ENCODE data around the gene RPL12. TPM values are rescaled to one million over a fixed set of nuclear protein-coding genes. Genes with fewer than 3 reads are reported as not detected.

Gene RPL12
- total and polyA plus RNA-seq, 9 of the 15 experiments (the other 6 are each of a cell fraction or from before 2014, with no cell fraction given), result 1,614 to 4,558 (median 2,531) TPM

- TF ChIP-seq ZBTB40 (IDR thresholded peaks at IDR 0.05), result no peak
- TF ChIP-seq ZBTB40 (CRISPR knock-in tag; IDR thresholded peaks at IDR 0.05), result no peak
- no peak for TF ChIP-seq RBM17 (IDR thresholded peaks at IDR 0.05; ENCODE audit: borderline replicate concordance, low read depth, low read length)
- TF ChIP-seq CBX8 (IDR thresholded peaks at IDR 0.05; ENCODE audit: borderline replicate concordance, extremely low read depth, low read depth, low read length, poor library complexity, severe bottlenecking), result no peak
- no peak for TF ChIP-seq BMI1 (IDR thresholded peaks at IDR 0.05; ENCODE audit: low read length)
- TF ChIP-seq ZNF12 (CRISPR knock-in tag; IDR thresholded peaks at IDR 0.05), result no peak
- no peak for TF ChIP-seq TBP (optimal IDR thresholded peaks at IDR 0.05; ENCODE audit: low read depth, low read length)
- TF ChIP-seq MAFK (IDR thresholded peaks at IDR 0.05; ENCODE audit: low read length), result peak; percentile 58
- no peak for TF ChIP-seq ERF (CRISPR knock-in tag; IDR thresholded peaks at IDR 0.05)
- TF ChIP-seq ZNF316 (IDR thresholded peaks at IDR 0.05), result peak; percentile 83
- TF ChIP-seq ZNF140 (CRISPR knock-in tag; IDR thresholded peaks at IDR 0.05), result no peak
- no peak for TF ChIP-seq CGGBP1 (CRISPR knock-in tag; IDR thresholded peaks at IDR 0.05)
- peak; percentile 51 for TF ChIP-seq MAFF (IDR thresholded peaks at IDR 0.05; ENCODE audit: low read length)
- no peak for TF ChIP-seq TAF1 (IDR thresholded peaks at IDR 0.05; ENCODE audit: control insufficient read depth, extremely low read depth, insufficient read depth, low read length, severe bottlenecking)
- no peak for TF ChIP-seq ZNF436 (CRISPR knock-in tag; IDR thresholded peaks at IDR 0.05)
- no peak for TF ChIP-seq ZNF57 (CRISPR knock-in tag; IDR thresholded peaks at IDR 0.05)
Measured at GRCh38 chr9:127422787-127423186, 28.4 kb downstream of the RPL12 start (continued).

All from K562 (cell line).